HG03045 (cell line): ENCODE measurements around the gene WIPF3.

Source experiments
- ATAC-seq: cut with Tn5 transposase; IDR thresholded peaks from one replicate; pipeline ENCODE4 v1.9.1; 2021; ENCODE audit warnings: mild to moderate bottlenecking, moderate library complexity; ENCODE audit not compliant: unreplicated experiment

WIPF3 gene

GRCh38 chr7:29808075-29808801 lies 1.9 kb downstream of the WIPF3 start:
- ATAC-seq, result no peak

GRCh38 chr7:29809533-29810155 lies 3.3 kb downstream of the WIPF3 start:
- no peak for ATAC-seq

DNA sequence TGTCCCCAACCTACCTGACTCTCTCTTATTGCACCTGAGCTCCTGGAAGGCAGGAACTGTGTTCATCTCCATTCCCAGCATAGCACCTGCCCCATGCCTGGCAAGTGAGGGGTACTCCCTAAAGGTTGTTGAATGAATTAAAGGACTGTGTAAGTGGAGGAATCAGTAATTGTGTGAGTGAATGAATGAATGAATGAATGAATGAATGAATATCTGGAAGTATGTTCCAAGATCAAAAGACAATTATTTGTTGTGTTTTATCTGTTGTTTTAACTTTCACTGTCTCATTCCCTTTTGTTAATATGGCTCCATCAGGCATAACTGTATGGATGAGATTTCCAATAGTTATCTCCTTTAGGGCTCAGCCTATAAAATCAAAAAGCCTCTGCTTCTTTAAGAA lies 4.0 kb downstream of the WIPF3 start:
- ATAC-seq, result no peak

GRCh38 chr7:29810813-29811482 lies 4.6 kb downstream of the WIPF3 start:
- ATAC-seq, result no peak

DNA sequence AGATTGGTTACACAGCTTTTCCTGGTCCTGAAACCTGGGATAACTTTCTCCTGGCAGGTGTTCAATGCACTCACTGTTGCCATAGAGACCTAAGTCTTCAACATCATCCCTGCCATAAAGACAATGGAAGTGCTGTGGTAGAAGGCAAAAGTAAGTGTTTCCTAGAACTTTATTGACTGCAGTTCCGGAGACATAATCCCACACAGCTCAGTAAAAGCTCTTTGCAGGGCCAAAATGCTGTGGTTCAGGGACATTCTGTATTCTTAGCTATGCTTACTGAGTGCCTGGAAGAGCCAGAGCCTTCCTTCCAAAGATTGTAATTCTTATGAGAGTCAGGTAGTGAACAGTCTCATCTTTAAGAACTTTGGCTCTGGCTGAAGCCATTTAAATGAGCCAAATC lies 5.3 kb downstream of the WIPF3 start:
- ATAC-seq, result no peak

- no peak for ATAC-seq
Measured at GRCh38 chr7:29812185-29812876, 6.0 kb downstream of the WIPF3 start.

GRCh38 chr7:29815181-29816105 lies 9.1 kb downstream of the WIPF3 start:
- ATAC-seq, result no peak

DNA sequence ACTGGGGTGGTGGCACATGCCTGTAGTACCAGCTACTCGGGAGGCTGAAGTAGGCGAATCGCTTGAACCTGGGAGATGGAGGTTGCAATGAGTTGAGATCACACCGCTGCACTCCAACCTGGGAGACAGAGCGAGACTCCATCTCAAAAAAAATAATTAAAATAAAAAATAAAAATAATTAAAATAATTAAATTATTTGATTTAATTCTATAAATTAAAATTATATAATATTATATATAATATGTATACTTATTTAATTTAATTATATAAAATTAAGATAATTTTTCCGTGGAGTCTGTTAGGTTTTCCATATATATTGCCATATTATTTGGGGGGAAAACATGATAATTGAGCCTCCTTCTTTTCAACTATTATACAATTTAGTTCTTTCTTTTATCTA lies 12.0 kb downstream of the WIPF3 start:
- no peak for ATAC-seq

GRCh38 chr7:29825775-29826529 lies 19.6 kb downstream of the WIPF3 start:
- ATAC-seq, result no peak

DNA sequence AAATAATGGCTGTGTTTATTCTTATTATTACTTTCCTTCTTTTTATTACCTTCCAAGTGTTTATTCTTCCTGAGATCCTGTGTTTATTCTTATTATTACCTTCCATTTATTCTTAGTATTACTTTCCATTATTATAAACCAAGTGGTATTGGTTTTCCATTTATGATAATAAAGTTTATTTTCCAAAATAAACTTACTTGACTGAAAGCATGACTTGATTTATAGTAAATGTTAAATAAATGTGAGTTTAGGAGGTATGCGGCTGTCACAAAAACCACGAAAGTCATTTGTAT lies 20.2 kb downstream of the WIPF3 start:
- no peak for ATAC-seq

DNA sequence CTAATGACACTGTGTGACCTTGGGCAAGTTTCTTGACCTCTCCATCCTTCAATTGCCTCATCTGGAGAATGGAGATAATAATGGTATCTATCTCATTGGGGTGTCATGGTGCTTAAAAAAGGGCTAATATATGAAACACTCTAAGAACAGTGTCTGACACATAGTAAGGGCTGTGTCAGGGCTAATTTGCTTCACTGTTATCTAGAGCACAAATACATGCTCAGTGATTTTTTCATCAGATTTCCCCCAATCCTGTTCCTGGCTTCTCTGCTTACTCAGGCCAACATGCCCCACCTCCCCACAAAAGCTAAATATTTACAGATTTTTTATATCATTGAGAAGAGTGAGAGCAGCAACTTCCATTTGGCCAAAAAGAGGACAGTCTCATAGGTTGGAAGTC lies 20.6 kb downstream of the WIPF3 start:
- no peak for ATAC-seq

DNA sequence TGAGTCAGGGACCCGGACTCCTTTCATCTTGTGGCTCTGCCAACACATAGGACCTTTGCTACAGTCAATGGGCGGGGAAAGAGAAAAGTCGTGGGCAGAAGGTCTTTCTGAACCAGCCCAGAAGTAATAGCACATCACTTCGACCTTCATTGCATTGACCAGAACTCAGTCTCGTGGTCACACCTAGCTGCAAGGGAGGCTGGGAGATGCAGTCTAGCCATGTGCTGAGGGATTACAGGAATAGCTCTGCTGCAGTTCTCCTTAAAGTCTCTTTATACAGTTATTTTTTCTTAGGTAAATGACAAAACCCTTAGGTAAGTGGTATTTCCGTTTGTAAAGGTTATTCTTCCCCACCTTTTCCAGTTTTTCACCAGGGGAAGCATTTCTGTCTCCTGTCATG lies 25.4 kb downstream of the WIPF3 start:
- ATAC-seq, result no peak

DNA sequence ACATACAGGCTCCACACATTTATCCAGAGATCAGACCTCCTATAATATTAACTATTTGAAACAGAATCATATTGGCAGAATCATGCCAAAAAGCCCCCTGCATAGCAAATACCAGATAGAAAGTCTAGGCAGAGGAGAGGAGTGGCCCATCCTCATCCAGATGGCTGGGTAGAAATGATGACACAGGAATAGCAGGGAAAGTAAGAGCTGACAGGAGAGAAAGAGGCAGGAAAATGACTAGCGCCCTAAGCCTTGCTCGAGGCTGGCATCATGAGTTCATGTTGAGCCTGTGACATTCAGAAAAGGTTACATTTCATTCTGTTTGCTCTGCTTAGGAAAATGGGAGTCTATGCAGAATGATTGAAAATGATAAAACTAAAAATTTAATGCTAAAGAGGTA lies 27.6 kb downstream of the WIPF3 start:
- no peak for ATAC-seq

DNA sequence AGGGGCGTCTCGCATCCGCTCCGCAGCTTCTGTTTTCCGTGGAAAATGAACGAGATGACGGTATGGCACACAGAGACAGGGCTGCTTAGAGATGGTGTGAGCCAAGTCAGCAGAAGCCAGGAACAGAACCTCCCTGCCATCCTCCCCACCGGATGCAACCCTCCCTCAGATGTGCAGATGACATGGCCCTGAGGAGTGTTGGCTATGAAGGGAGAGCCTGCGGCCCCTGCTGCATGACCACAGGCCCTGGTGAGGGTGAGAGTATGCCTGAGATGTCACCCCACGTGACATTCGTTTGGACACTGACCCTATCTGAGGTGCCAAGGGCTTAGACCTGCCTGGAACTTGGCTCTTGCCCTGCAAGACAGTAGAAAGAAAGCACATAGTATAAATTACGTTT lies 29.4 kb downstream of the WIPF3 start:
- ATAC-seq, result no peak

GRCh38 chr7:29839302-29839701 lies 33.0 kb downstream of the WIPF3 start:
- ATAC-seq, result no peak

DNA sequence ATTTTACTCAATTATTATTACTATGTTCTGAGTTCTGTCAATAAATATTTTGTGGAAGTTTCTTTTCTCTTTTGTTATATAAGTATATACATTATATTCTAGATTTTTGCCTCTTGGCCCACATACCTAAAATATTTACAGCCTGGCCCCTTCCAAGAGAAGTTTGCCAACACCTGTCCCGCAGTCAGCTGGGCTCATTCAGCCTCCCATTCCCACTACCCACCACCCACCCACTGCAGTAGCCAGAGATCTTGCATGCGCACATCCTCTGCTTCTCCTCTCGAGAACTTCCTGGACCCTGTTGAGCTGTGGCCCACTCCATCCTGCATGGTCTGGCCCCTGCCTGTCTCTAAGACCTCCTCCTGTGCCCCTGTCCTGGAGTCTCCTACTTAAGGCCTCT lies 33.6 kb downstream of the WIPF3 start:
- ATAC-seq, result no peak

DNA sequence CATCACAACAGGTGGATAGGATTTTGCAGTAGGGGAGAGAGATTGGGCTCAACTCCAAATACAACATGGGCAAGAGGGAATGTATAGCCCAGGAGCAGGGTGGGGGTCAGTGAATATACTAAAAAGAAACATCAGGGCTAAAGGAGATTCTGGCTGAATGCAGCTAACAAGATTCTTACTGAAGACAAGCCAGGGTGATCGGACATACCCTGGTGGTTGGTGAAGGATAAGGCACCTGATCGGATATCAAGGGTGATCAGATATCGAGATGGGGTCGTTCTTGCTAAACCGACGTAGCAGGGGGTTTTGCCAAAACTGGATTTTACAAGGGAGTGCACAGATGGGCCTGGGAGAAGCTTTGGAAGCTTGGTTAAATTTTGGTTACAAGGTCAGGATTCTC lies 34.4 kb downstream of the WIPF3 start:
- ATAC-seq, result no peak

GRCh38 chr7:29841926-29842701 lies 35.8 kb downstream of the WIPF3 start:
- ATAC-seq, result no peak

- ATAC-seq, result no peak
Measured at GRCh38 chr7:29843093-29843492, 36.8 kb downstream of the WIPF3 start.
